SK-N-SH treated with all-trans-retinoic acid at 6 μM for 48 hours (cell line): Measurements from ENCODE around the gene C2orf80.

Source experiments
- BACH2 ChIP-seq: fragments of 250-450 bp; sonication (Bioruptor Pico); IDR thresholded peaks from 2 replicates; pipeline ENCODE4 v1.9.0; 2021; ENCODE audit warnings: mild to moderate bottlenecking, borderline replicate concordance
- OSR1 ChIP-seq: fragments of 250-450 bp; sonication (Bioruptor Pico); IDR thresholded peaks from 2 replicates; pipeline ENCODE4 v1.8.0; 2022; ENCODE audit warnings: moderate library complexity, mild to moderate bottlenecking, inconsistent platforms
- SNAI2 ChIP-seq: fragments of 250-450 bp; sonication (Bioruptor Pico); IDR thresholded peaks from 2 replicates; pipeline ENCODE4 v1.5.0; 2020; ENCODE audit warnings: mild to moderate bottlenecking, moderate library complexity
- TCF4 ChIP-seq: fragments of 250-450 bp; sonication (Bioruptor Pico); IDR thresholded peaks from 2 replicates; pipeline ENCODE4 v1.8.0; 2021; ENCODE audit warnings: mild to moderate bottlenecking, moderate library complexity, borderline replicate concordance
- ZFP3 ChIP-seq: fragments of 250-450 bp; sonication (Bioruptor Pico); IDR thresholded peaks from 2 replicates; pipeline ENCODE4 v1.5.0; 2020; ENCODE audit warnings: mild to moderate bottlenecking, moderate library complexity
- TF ChIP-seq, protein P1 (sequence below): fragments of 250-450 bp; sonication (Bioruptor Pico); IDR thresholded peaks from 2 replicates; pipeline ENCODE4 v1.5.1; 2021; ENCODE audit warnings: mild to moderate bottlenecking, moderate library complexity

DNA sequence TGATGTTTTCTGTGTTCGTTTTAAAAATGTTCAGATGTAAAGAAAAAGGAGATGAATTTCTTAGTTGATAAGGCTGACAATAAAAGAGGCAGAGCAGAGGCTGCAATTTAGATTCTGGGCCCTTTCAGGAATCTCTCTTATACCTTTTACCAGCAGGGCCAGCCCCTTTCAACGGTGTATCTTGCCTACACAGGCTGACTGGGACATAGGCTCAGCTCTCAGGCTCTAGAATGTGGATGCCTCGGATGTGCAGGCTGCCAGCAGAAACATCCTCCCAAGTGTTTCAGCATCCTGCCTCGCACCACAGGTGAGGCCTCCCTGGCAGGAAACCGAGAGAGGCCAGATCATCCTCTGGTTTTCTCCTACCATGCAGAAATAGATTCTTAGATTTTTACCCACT lies 3.4 kb downstream of the C2orf80 start:
- TF ChIP-seq BACH2 (CRISPR knock-in tag) (no peak), TCF4 (CRISPR knock-in tag) (no peak), ZFP3 (CRISPR knock-in tag) (no peak), OSR1 (CRISPR knock-in tag) (no peak), SNAI2 (CRISPR knock-in tag) (no peak)
- TF ChIP-seq, protein P1, sequence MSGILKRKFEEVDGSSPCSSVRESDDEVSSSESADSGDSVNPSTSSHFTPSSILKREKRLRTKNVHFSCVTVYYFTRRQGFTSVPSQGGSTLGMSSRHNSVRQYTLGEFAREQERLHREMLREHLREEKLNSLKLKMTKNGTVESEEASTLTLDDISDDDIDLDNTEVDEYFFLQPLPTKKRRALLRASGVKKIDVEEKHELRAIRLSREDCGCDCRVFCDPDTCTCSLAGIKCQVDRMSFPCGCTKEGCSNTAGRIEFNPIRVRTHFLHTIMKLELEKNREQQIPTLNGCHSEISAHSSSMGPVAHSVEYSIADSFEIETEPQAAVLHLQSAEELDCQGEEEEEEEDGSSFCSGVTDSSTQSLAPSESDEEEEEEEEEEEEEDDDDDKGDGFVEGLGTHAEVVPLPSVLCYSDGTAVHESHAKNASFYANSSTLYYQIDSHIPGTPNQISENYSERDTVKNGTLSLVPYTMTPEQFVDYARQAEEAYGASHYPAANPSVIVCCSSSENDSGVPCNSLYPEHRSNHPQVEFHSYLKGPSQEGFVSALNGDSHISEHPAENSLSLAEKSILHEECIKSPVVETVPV (CRISPR knock-in tag) = no peak
